Mesothelial cell of epicardium (in vitro differentiated cells): Measurements from ENCODE around the gene PRPF6. TPM values are rescaled to one million over a fixed set of nuclear protein-coding genes. Genes with fewer than 3 reads are reported as not detected.

ENCODE experiments used
- DNase-seq, 2 experiments: peaks; one replicate each; pipeline ENCODE4 v3.0.0; 2021; ENCODE audit warnings: low spot score in 2 of 2; ENCODE audit not compliant: unreplicated experiment in 2 of 2
- H3K27ac Mint-ChIP-seq: 2 replicates; pipeline ENCODE4 v1.8.0; 2021; ENCODE audit warnings: mixed read lengths
- H3K27me3 Mint-ChIP-seq: 2 replicates; pipeline ENCODE4 v1.8.0; 2021; ENCODE audit warnings: low read depth, mixed read lengths
- H3K36me3 Mint-ChIP-seq: 2 replicates; pipeline ENCODE4 v1.8.0; 2021; ENCODE audit warnings: mixed read lengths
- H3K4me1 Mint-ChIP-seq: 2 replicates; pipeline ENCODE4 v1.8.0; 2021; ENCODE audit warnings: mixed read lengths
- H3K4me3 Mint-ChIP-seq: 2 replicates; pipeline ENCODE4 v1.8.0; 2021; ENCODE audit warnings: mild to moderate bottlenecking, moderate library complexity, mixed read lengths
- H3K9me3 Mint-ChIP-seq: 2 replicates; pipeline ENCODE4 v1.8.0; 2021; ENCODE audit warnings: mixed read lengths
- CTCF ChIP-seq: fragments of 200-600 bp; sonication (generic); IDR thresholded peaks from one replicate; pipeline ENCODE4 v1.5.0; 2021; ENCODE audit warnings: antibody characterized with exemption; ENCODE audit not compliant: unreplicated experiment
- total RNA-seq: library from RNA; stranded (reverse); gene quantifications from 3 replicates; pipeline ENCODE4 v1.2.1, GENCODE V29; 2021

PRPF6 gene
- total RNA-seq, 1 donor from 2014 or later = 65.9 TPM

GRCh38 chr20:64021124-64021975 is 40.4 kb downstream of the PRPF6 start:
- H3K27ac Mint-ChIP-seq = no peak overlapping the region
- no peak for TF ChIP-seq CTCF
- H3K36me3 Mint-ChIP-seq = peaks cover 44% of the 10 kb centered on the region
- no peak for DNase-seq
- no peaks in the 10 kb centered on the region for H3K27me3 Mint-ChIP-seq
- H3K4me1 Mint-ChIP-seq = no peaks in the 10 kb centered on the region
- no peak overlapping the region for H3K4me3 Mint-ChIP-seq
- H3K9me3 Mint-ChIP-seq = no peaks in the 10 kb centered on the region

DNA sequence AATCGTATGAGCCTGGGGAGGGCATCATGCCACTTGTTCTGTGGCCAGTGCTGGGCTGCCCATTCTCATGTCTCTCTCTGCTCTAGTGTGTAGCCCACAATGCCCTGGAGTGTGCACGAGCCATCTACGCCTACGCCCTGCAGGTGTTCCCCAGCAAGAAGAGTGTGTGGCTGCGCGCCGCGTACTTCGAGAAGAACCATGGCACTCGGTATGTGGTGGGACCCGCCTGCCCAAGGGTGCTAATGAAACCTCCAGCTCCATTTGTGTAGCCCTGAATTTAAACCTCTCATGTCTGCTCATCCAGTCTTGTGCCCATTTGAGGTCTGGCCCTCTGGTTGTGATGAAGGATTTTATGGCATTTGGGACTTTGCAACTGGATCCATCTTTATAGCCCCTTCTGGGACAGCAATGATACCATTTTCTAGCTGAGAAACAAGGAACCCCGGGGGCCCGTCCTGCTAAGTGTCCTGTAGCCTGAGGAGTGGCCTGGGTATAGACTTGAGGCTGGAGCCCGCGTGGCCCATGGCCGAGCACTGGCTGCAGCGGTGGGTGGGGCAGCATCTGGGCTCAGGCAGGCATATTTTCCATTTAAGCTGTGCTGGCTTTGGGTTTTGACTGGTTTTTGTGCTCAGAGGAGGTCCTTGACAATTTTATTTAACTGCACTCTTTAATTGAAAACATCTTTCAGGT is 41.9 kb downstream of the PRPF6 start:
- H3K9me3 Mint-ChIP-seq = no peaks in the 10 kb centered on the region
- TF ChIP-seq CTCF = no peak
- H3K27me3 Mint-ChIP-seq = no peaks in the 10 kb centered on the region
- no peak overlapping the region for H3K4me3 Mint-ChIP-seq
- DNase-seq = no peak
- peaks cover 42% of the 10 kb centered on the region for H3K36me3 Mint-ChIP-seq
- H3K4me1 Mint-ChIP-seq = no peaks in the 10 kb centered on the region
- H3K27ac Mint-ChIP-seq = no peak overlapping the region

GRCh38 chr20:64023361-64024140 is 42.6 kb downstream of the PRPF6 start:
- Mint-ChIP-seq H3K9me3 (no peaks in the 10 kb centered on the region), H3K27me3 (no peaks in the 10 kb centered on the region), H3K4me3 (no peak overlapping the region), H3K4me1 (no peaks in the 10 kb centered on the region), H3K36me3 (peaks cover 41% of the 10 kb centered on the region), H3K27ac (no peak overlapping the region)
- no peak for TF ChIP-seq CTCF
- DNase-seq = no peak

DNA sequence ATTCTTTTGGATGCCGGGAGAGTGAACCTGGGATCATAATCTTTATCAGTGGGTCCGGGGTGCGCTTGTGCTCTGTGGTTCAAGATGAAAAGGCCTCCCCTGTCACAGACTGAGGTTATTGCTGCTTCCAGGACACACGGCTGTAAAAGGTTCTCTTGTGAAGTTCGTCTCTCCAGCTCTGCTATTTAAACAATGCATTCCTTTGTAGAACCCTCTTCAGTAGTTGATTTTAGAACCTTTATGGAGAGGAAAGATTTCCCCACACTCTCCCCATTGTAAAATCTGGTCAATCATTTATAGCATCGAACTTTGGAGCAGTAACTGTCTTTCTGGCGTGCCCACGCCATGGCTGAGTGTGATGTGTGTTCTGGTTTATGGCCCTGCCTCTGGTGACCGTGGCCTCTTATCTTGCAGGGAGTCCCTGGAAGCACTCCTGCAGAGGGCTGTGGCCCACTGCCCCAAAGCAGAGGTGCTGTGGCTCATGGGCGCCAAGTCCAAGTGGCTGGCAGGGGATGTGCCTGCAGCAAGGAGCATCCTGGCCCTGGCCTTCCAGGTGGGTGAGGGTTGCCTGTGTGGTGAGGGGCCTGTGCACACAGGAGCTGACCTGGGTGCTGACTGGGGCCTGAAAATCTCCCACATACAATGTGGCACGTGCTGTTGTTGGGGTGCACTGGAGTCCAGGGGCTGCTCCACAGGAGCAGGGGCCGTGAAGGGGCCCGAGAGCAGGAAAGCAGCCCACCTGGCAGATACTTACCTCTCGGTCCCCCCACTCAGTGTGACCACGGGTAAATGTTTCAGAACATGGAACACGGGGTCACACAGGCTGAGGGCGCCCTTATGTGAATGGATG is 43.4 kb downstream of the PRPF6 start:
- Mint-ChIP-seq H3K4me1 (no peaks in the 10 kb centered on the region), H3K27me3 (no peaks in the 10 kb centered on the region), H3K4me3 (no peak overlapping the region), H3K9me3 (no peaks in the 10 kb centered on the region), H3K27ac (no peak overlapping the region), H3K36me3 (peaks cover 40% of the 10 kb centered on the region)
- no peak for TF ChIP-seq CTCF
- DNase-seq = no peak
